ENCODE measurements around the gene HOXA13.

HOXA13 gene

DNA sequence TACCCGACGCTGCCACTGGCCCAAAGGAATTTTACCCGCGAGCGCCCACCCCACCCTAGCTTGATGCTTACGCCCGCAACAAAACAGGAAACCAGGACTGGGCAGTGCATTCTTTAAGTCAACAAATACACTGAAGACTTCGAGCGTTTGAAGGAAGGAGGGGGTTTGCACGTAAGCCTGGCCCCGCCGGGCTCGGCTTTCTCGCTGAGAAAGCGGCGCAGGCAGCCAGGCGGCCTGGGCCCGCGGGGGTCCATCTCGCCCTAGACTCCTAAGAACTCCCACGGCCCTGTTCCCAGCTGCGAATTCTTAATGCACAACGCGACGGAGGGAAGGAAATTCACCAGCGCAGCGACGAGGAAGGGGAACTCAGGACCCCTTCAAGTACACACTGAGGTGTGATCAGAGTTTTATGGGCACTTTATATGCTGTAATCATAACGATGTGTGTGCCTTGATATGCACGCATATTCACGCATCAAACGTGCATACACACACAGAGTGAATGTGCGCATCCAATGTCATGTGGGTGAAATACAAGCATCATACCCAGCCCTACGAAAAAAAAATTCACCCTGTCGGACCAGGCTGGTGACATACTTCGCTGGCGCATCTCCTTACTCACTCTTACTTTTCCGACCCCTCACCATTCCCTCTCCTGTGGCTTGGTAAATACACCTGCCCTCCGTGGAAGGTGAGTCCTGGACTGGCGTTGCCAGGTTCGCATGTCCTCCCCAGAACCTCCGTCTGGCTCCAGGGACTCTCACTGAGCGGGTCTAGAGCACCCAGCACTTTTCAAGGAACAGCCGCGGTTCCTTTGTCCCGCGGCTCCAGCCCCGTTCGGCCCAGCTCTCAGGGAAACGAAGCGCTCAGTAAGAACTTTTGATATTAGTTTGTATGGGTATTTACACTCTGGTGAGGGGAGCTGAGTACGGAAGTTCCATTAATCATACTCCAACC is 5.7 kb upstream of the HOXA13 start:
- no peak for DNase-seq

DNA sequence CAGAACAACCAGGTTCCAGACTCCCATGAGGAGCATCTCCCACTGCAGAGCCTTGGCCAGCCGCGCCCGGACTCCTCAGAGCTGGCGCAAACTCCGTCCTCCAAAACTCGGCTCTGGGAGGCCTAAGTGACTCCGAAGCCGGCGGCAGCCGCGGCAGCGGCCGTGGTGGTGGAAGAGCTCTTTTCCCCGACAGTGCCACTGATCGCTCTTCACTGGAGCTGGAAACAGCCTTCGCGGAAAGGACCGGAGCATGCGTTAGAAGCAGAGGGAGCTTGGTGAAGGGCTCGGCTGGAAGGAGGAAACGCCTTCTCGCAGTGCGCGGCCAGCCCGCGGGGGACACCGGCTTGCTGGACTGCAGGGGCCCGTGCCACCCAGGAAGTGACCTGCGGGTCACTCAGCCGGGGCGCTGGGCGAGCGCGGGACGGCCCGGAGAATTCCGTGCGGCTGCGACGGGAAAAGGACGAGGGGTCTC is 5.0 kb upstream of the HOXA13 start:
- no peak for DNase-seq

DNA sequence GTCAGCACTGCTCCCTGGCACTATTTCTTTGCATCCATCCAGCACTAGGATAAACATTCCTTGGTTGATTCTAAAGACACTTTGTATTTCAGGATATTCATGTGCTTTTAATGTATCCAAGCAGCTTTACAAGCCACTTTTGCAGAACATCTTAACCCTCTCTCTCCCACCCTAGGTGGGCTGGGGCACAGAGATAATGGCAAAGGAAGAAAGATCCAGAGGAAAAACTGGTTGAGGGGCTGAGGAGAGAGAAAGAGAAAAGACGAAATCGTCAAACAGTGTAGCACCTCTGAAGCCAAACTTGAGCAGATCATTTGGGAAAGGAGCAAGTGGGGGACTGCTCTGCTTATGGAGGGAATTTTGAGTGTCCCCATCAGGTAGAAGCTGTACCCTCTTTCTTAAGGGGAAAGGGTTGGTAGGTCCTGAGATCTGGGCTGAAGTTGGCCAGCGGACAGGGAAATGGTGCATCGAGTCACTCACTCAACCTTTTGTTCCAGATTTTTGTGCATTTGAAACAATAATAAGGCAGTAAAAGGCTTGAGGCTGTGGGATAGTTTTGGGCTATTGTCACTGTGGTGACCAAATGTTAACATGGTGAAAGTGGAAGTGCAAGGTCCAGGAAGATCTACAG is 4.2 kb upstream of the HOXA13 start:
- DNase-seq = no peak

DNA sequence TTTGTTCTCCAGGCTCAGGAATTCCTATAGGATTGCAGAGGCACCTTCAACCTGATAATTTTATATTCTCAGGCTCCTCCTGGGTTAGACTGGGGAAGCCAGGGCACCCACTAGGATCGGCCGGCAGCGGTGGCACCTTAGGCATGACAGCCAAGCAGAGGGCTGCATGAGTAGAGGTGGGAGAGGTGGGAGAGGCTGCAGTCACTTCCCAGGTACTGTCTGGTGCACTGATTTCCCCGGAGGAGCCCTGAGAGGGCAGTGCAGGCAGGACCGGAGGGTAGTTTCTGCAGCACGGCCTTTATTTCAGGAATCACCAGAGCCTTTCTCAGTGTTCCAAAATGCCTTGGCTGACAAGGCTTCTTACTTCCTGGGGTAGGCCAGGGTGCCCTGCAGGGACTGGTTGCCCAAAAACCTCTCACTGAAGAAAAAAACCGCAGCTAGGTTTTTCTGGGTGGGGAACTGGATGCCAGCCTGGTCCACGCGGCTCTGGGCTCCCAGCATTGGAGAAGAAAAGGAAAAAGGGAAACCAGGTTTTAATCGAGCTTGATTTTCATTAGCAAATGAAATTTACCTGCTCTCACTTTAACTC is 3.6 kb upstream of the HOXA13 start:
- no peak for DNase-seq

DNA sequence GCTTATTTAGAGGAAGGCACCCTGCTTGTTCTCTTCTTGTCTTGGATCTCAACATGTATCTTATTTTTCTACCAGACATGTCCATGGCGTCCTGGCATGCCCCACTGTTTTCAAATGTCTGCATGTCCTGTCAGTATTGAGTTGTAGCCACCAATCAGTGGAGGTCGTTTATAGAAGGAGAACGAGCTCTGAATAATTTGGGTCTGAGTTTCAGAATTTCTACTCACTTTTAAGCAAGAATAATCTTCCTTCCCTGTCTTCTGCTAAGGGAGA is 2.9 kb upstream of the HOXA13 start:
- no peak for DNase-seq

DNA sequence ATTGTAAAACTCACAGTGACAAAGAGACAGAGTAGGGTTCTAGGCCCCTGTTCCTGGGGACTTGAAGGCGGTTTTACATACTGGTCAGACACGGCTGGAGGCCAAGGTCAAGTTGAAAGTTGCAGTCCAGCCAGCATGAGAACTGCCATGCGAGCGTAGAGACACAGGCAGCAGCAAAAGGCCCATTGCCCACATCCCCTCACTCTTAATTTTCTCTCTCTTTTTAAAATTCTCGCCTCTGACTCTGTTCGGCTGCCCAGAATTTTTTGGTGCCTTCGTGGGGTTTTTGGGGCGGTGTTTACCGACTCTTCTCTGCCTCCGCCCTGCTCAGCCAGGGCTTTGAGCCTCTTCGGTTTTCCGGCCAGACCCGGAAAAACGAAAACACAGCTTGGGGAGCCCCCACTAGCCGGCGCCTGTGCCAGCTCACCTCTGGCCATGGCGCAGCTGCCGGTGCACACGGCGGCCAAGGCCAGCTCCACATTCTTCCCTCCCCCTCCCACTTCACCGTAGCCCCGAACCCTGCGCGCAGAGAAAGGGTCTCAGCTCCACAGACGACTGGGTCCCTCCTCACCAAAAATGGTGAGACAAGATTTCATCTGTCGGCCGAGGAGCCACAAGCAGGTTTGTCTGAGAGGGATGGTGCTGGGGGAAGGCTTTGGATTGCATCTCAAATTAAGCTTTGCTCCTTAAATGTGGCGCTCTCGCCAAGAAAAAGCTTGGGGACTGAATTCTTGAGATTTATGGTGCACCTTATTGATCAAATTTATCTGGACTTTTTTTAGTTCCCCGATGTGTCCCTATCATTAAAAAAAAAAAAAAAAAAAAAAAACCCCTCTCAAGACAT is 2.3 kb upstream of the HOXA13 start:
- DNase-seq = no peak

DNA sequence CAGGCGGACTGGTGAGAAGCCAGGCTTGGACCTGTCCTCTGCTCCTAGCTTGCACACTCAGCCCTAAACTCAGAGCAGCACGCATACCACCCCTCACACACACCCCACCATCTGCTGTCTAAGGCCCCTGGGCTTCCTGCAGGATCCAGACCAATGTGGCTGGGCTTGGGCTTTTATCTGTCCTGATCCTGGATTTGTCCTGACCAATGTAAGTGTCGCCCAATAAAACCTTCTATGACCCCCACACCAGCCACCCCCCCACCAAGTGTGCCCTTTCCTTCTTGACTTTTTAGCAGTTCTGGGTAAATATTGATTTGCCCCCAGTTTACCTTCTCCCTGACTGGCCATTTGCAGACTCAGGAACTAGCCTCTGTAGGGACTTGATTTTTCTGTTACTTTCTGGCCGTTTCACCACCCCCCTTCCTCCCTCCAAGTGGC is 1.7 kb upstream of the HOXA13 start:
- peak; percentile 68 for DNase-seq

DNA sequence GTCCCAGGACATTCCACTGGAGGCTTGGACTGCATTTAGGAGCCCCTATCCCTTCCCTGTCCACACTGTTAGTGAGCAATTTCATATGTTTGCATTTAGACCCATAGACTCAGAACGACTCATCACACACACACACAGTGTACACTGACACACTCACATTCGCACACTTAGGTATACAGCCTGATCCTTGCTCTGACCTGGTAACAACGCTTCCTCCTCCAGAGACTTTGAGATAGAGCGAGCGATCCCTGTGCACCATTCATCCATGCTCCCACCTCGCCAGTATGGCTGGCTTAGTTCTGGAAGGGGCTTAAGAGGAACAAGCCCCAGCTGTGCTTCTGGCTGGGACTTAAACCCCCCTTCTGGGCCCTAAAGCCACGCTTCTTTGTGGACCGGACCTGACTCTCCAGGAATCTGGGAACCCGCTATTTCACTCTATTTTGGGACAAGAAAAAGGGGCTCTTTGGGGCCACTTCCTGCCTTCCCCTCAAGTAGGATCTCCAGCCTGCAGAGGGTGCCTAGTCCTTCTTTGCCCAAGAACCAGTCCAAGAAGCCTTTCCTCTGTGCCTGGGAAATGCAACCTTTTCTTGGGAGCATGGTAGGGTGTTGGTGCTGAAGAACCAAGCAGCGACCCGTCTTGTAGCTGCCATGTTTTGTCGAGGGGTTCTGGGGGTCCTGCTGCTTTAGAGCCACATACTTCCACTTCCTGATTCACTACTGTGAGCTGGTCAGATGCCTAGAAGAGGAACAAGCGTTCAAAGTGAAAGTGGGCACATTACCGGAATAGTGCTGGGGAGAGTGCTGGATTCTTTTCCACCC is 1.1 kb upstream of the HOXA13 start:
- peak; percentile 88 for DNase-seq

DNA sequence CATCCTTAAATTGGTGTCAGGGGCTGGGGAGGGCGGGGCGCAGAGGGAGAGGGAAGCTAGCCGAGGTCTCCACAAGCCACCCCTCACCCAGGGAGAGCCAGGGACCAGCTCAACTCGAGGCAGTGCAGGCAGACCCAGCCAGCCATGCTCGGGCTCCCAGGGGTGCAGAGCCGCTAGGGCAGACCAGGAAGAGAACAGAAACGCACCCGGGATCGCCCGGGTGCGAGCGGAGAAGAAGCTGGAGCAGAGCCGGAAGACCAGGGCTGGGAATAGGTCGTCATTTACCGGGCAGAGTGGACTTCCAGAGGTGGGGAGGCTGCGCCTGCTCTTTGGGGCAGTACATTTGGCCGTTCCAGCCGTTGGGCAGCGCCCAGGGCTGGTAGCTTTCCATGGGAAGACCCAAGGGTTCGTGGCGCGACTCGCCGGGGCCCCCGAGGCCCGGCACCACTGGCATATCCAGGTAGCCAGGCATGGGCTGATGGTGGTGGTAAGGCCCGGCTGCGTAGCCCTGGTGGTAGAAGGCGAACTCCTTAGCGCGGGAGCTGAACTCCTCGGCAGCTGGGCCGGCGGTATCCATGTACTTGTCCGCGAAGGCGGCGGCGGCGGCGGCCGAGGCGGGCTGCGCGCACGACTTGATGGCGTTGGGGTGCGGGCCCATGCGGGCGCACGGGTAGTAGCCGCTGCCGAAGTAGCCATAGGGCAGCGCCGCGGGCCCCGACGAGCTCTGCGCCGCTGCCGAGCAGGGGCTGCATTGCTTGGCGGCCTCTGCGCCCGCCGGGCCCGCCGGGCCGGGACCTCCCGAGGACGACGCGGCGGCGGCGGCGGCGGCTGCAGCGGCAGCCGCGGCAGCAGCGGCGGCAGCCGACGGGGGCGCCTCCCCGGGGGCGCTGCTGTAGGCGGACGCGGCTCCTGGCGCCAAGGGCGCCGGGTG is 755 bp downstream of the HOXA13 start:
- peak; percentile 62 for DNase-seq

DNA sequence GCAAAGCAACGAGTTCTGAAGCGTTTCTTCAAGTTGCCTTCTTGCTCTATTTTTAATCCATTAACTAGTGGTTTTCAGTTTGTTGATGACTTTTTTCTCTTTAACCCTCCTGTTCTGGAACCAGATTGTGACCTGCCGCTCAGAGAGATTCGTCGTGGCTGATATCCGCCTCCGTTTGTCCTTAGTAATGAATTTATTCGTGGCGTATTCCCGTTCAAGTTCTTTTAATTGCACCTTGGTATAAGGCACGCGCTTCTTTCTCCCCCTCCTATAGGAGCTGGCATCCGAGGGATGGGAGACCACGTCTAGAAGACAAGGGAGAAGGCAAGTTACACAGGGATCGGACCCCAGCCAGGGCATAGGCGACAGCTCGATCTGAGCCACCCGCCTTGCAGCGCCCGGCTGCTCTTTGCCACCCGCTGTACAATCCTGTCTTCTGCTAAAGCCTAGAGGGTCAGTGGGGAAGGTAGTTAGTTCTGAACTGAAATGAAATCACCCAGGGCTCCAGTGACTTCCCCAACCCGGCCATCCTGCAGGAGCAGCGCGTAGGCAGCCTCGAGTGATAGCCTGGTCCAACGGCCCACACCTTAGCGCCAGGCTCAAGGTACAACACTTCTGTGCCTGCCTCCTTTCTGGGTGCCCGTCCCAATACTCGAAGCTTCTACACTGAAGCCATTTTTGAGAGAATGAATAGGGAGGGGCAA is 1.6 kb downstream of the HOXA13 start:
- DNase-seq = peak; percentile 66

DNA sequence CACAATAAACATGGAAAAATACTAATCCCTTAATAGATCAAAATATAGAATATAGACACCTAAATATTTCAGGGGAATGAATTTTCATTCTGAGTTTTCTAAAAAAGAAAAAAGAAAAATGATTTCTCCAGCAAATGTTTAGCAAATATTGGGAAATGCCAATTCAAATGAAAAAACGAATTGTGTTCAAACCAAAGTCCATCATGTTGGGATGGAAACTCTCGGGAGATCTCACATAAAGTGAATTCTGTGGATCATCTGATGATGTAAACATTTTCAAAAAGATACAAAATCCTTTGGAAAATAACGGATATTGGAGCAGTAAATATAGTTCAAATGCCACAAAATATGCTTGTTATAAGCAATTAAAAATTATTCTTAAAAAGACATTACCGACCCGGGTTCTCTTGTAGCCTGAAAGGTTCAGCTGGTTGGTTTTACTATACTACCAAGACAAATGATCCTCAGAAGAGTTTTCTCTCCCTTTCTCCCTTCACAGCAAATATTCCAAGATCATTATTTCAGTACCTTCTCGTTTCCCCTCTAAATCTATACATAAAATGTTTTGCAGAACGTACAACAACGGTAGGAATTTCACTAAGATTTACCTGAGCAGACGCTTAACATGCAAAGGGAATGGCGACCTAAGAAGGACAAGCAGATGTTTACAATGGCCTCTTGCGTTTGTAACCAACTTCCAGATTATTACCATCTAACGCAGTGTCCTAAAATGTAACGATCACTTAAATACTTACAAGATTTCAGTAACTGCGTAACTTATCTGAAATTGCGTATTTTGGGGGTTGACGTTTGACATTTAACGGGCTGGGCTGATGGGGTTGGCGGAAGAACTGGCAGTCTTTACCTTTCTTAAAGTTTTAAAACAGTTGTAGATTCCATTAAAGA is 2.5 kb downstream of the HOXA13 start:
- no peak for DNase-seq

DNA sequence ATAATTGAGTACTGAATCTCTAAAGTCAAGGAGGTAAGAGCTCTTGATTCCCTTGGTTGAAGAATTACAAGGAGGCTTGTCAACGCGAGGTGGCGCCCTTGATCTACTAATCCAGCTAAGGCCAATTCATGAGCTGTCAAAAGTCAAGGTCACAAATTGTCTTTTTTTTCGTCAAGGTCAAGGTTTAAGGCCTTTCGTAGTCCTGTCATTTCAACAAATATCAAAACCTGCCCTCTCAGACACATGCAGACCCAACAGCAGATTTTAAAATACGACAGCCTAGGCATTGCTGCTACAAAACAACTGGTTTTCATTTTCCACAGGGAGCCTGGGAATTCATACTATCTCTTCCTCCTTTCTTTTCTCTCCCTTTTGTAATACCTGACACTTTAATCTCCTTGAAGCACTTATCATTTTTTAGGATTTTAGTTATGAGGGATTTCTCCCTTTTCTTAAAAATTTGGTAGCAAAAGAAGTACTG is 3.6 kb downstream of the HOXA13 start:
- peak; percentile 87 for DNase-seq

DNA sequence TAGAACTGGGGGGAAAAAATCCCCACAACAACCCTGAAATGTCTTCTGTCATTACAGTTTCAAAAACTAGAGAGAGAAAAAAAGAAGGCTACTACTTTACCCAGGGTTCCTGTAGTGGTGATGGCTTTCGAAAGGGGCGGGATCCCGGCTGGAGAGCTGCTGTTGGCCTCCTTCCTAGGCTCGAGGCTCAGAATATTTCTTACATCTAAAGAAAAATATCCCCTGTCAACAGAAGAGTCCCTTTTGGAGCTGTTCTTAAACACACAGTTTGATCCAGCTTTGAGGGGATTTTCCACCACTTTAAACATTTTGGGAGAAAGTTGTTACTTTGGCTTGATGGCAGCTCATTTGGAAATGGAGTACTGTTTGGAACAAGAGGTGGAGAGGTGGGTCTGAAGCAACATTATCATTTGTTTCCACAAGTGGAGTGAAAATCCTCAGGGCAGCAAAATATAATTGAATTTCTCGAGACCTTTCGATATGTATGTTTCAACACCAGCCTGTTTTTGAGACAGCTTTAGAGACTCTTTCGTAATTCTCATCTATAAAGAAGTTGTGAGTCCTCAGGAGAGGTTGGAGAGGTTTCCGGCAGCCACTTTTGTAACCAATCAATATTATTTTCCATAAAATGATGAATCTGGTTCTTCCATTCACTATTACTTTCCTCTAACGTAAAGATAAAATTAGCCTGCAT is 5.1 kb downstream of the HOXA13 start:
- no peak for DNase-seq

DNA sequence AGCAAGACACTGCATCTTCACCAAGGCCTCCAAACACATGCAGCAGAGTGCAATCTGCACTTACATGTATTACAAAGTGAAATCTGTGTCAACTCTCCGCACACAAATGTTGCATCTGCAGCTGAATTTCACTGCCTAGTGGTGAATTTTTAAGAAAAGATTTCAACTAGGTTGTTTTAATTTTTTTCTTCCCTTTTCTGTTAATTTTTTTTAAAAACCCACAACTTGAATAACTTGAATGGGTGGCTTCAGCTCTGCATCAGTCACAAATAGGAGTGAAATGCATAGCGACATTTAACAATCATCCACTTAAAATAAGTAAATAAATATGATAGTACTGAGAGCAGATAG is 5.9 kb downstream of the HOXA13 start:
- no peak for DNase-seq

DNA sequence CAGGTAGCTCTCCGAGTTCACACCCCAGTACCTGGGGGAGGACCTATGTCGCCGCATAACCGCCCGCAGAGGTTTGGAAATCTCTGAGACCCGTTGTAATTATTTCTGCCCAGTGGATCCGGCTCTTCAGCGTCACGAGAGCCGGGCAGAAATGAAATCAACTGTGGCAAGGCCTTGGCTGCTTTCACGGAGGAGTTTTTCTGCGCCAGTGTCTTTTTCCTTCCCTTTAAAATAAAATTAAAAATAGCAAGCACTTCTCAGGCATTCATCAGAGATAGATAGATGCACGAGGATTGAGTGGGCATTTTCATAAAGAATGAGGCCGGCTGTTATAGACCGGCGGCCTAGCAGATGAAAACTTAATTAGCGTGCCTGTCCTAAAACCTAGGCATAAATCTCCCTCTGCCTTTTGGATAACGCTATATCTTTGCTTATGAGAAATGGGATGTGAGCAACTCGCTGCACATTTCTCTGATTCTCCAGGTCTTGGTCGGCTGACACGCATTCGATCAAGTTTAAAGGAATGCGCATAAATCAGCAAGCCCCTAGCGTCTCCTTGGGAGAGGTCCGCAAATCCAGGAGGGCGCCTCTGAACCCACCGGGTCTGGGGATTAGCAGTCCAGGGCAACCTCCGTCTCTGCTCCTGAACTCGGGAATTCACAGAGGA is 6.4 kb downstream of the HOXA13 start:
- DNase-seq = no peak

DNA sequence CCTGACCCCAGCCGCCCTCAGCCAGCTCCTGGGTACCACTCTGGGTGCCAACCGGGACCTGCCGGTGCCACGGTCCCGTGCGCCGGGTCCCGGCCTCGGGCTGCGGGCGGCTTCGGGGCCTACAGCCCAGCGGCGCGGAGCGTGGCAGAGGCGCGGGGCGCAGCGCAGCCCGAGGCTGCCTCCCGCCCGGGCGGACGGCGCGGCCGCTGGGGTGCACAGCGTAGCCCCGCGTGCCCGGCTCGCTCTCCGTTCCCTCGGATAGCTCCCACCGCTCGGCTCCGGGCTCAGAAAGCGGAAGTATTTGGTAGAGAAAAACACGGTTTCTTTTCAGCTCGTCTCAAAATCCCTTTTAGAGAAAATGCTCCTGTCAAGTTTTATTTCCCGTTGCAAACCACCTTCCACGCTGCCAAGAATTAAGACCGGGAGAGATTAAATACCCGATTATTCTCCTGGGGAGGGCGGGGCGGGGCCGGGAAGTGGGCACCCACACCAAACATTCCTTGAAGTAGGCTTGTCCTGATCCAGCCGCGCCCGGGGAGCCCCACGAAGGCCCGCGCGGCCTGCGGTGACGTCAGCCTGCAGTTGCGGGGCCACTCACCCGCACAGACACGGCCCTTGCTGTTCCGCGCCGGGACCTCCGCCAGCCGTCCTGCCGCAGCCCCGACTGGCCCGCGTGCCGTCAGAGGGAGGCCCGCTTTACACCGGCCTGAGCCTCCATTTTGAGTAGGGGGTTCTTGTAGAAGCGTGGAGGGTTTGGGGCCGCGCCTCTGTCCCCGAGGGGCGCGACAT is 7.2 kb downstream of the HOXA13 start:
- DNase-seq = no peak

Data from NCI-H82 (cell line).